ENCODE results near the gene PPP1R3A. TPM values are rescaled to one million over a fixed set of nuclear protein-coding genes. Genes with fewer than 3 reads are reported as not detected.

The PPP1R3A gene
- total and polyA plus RNA-seq, 8 donors = 0.06 to 4.2 (median 1.9) TPM

DNA sequence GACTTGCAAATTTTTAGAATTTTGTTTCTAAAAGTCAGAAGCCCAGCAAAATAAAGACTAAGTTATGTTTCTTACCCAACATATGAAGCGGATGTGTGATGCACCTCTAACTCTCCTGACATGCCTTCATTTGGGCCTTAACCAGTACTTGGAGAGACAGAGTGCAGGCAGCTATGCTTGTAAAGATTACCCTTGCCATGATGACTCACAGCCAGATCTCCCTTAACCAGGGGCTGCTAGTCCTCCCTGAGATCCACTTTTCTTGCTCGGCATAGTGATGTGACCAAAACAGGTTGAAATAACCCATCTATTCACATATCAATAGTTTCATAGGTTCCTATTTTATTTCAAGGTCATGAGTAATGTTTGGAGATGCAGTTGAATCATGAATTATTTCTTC lies 43.6 kb downstream of the PPP1R3A start:
- no peak overlapping the region for H3K4me3 ChIP-seq
- no peaks in the 10 kb centered on the region for H3K4me1 ChIP-seq
- no peaks in the 10 kb centered on the region for H3K27me3 ChIP-seq
- DNase-seq (no peak), ATAC-seq (no peak)
- no peaks in the 10 kb centered on the region for H3K36me3 ChIP-seq
- TF ChIP-seq, protein P1, sequence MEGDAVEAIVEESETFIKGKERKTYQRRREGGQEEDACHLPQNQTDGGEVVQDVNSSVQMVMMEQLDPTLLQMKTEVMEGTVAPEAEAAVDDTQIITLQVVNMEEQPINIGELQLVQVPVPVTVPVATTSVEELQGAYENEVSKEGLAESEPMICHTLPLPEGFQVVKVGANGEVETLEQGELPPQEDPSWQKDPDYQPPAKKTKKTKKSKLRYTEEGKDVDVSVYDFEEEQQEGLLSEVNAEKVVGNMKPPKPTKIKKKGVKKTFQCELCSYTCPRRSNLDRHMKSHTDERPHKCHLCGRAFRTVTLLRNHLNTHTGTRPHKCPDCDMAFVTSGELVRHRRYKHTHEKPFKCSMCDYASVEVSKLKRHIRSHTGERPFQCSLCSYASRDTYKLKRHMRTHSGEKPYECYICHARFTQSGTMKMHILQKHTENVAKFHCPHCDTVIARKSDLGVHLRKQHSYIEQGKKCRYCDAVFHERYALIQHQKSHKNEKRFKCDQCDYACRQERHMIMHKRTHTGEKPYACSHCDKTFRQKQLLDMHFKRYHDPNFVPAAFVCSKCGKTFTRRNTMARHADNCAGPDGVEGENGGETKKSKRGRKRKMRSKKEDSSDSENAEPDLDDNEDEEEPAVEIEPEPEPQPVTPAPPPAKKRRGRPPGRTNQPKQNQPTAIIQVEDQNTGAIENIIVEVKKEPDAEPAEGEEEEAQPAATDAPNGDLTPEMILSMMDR (IDR thresholded peaks at IDR 0.05) = no peak
- H3K27ac ChIP-seq = no peak overlapping the region
- intact Hi-C loops (cut with DNase I) = no loop called here
- H3K9me3 ChIP-seq = no peaks in the 10 kb centered on the region

DNA sequence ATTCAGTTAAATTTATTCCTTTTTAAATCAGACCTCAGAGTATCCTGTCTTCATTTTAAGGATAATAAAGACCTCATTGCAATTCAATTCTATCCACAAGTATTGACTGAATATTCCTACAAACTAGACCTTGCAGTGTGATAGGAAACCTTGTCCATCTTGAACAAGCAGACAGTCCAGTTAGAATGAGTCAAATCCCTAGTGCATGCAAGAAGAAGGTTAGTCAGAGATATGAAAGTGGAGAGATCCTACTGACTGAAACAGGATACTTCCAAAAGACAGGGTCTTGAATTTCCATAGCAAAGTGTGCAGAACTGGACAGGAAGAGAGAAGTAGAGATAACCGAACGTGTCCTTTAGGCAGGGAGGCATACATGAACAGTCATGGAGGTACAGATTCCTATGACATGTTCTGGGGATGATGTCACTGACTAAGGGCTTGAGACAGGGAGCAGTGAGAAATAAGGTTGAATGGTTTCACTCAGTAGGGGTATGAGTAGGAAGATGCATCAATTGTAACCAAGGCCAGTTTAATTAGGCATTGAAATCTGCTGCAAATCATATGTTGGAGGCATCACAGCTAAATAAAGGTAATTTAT lies 45.2 kb downstream of the PPP1R3A start:
- Histone ChIP-seq H3K36me3 (no peaks in the 10 kb centered on the region), H3K4me3 (no peak overlapping the region), H3K9me3 (no peaks in the 10 kb centered on the region), H3K27ac (no peak overlapping the region), H3K27me3 (no peaks in the 10 kb centered on the region), H3K4me1 (no peaks in the 10 kb centered on the region)
- DNase-seq (no peak), ATAC-seq (no peak)
- TF ChIP-seq, protein P1 (IDR thresholded peaks at IDR 0.05) = no peak
- intact Hi-C loops (cut with DNase I) = no loop called here

DNA sequence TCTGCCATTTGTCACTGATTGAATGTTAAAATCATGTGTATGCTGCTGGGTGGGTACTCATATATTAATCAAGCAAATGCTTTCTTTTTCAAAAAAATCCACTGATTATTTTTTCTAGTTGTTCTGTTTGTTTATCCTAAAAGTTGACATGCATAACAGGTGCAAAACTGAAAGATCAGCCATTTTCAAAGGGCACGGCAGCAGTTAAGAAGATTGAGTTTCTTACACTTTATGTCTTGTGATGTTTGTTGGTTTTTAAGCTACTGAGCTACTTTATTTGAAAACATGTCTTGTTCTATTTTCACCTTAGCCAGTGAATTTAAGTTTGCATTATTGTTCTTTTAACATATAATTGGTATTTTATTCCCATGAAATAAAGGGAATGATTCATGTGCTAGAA lies 45.8 kb downstream of the PPP1R3A start:
- Histone ChIP-seq H3K4me3 (no peak overlapping the region), H3K27ac (no peak overlapping the region), H3K9me3 (no peaks in the 10 kb centered on the region), H3K27me3 (no peaks in the 10 kb centered on the region), H3K4me1 (no peaks in the 10 kb centered on the region), H3K36me3 (no peaks in the 10 kb centered on the region)
- intact Hi-C loops (cut with DNase I) = no loop called here
- TF ChIP-seq, protein P1 (IDR thresholded peaks at IDR 0.05) = no peak
- DNase-seq (no peak), ATAC-seq (no peak)

DNA sequence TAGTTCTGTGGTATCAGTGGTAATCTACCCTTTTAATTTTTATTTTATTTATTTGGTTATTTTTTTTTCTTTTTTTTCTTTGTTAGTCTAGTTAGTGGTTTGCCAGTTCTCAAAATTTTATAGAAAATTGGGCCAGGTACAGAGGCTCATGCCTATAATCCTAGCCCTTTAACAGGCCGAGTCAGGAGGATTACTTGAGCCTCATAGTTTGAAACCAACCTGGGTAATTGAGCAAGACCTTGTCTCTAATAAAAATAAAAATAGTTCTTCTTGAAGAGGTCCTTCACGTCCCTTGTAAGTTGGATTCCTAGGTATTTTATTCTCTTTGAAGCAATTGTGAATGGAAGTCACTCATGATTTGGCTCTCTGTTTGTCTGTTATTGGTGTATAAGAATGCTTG lies 51.5 kb downstream of the PPP1R3A start:
- Histone ChIP-seq H3K36me3 (no peaks in the 10 kb centered on the region), H3K4me1 (no peaks in the 10 kb centered on the region), H3K27me3 (no peaks in the 10 kb centered on the region), H3K27ac (no peak overlapping the region), H3K9me3 (peaks cover 0 to 5% of the 10 kb centered on the region in 2 donors), H3K4me3 (no peak overlapping the region)
- TF ChIP-seq, protein P1 (IDR thresholded peaks at IDR 0.05) = no peak
- DNase-seq = no peak
- ATAC-seq = no peak
- intact Hi-C loops (cut with DNase I) = no loop called here

DNA sequence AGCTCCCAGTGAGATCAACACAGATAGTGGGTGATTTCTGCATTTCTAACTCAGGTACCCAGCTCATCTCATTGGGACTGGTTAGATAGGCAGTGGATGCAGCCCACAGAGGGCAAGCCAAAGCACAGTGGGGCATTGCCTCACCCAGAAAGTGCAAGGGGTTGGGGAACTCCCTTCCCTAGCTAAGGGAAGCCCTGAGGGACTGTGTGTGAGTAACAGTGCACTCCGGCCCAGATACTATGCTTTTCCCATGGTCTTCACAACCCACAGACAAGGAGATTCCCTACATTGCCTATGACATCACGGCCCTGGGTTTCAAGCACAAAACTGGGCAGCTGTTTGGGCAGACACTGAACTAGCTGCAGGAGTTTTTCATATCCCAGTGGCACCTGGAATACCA lies 62.8 kb downstream of the PPP1R3A start:
- H3K36me3 ChIP-seq = no peaks in the 10 kb centered on the region
- H3K9me3 ChIP-seq = peaks cover 0 to 9% of the 10 kb centered on the region in 2 donors
- intact Hi-C loops (cut with DNase I) = no loop called here
- H3K4me3 ChIP-seq = no peak overlapping the region
- H3K4me1 ChIP-seq = no peaks in the 10 kb centered on the region
- H3K27me3 ChIP-seq = no peaks in the 10 kb centered on the region
- DNase-seq (no peak), ATAC-seq (no peak)
- no peak overlapping the region for H3K27ac ChIP-seq
- TF ChIP-seq, protein P1 (IDR thresholded peaks at IDR 0.05) = no peak
